GM23338 (cell line): ENCODE measurements around the gene ESX1. TPM values are rescaled to one million over a fixed set of nuclear protein-coding genes. Genes with fewer than 3 reads are reported as not detected.

Experiments used
- ATAC-seq: fragments of 200-7000 bp; cut with Tn5 transposase; 3 replicates; pipeline ENCODE4 v1.9.1; 2020
- DNase-seq: peaks from one replicate; pipeline ENCODE4 v3.0.0-alpha.2; 2015; ENCODE audit warnings: low spot score
- H2AFZ ChIP-seq: fragments of 200-600 bp; sonication (generic); 2 replicates; pipeline ENCODE4 v1.8.0; 2016; ENCODE audit warnings: antibody characterized with exemption, mild to moderate bottlenecking, moderate library complexity
- H3F3A ChIP-seq: fragments of 200-600 bp; sonication (generic); replicated peaks from 2 replicates; pipeline ENCODE4 v1.8.0; 2017; ENCODE audit warnings: antibody characterized with exemption, mixed run types, low read depth
- H3K27ac ChIP-seq: fragments of 200-600 bp; sonication (generic); 2 replicates; pipeline ENCODE4 v1.6.1; 2016; ENCODE audit warnings: low read depth
- H3K27me3 ChIP-seq: fragments of 200-600 bp; sonication (generic); 2 replicates; pipeline ENCODE4 v1.8.0; 2016; ENCODE audit warnings: mild to moderate bottlenecking, mixed run types, moderate library complexity; ENCODE audit not compliant: insufficient read depth
- H3K36me3 ChIP-seq: fragments of 200-600 bp; sonication (generic); 2 replicates; pipeline ENCODE4 v1.8.0; 2016; ENCODE audit warnings: mild to moderate bottlenecking; ENCODE audit not compliant: insufficient read depth
- H3K4me1 ChIP-seq: fragments of 200-600 bp; sonication (generic); 2 replicates; pipeline ENCODE4 v1.8.0; 2016; ENCODE audit warnings: mild to moderate bottlenecking, moderate library complexity; ENCODE audit not compliant: insufficient read depth
- H3K4me2 ChIP-seq: fragments of 200-600 bp; sonication (generic); 2 replicates; pipeline ENCODE4 v1.7.1; 2017; ENCODE audit warnings: mixed run types
- H3K4me3 ChIP-seq: fragments of 200-600 bp; sonication (generic); 2 replicates; pipeline ENCODE4 v1.6.1; 2016; ENCODE audit warnings: mixed run types
- H3K79me2 ChIP-seq: fragments of 200-600 bp; sonication (generic); replicated peaks from 2 replicates; pipeline ENCODE4 v1.8.0; 2017; ENCODE audit warnings: mild to moderate bottlenecking; ENCODE audit not compliant: insufficient read depth
- H3K9me2 ChIP-seq: fragments of 200-600 bp; sonication (generic); 2 replicates; pipeline ENCODE4 v1.8.0; 2017; ENCODE audit not compliant: insufficient read depth
- H4K20me1 ChIP-seq: fragments of 200-600 bp; sonication (generic); replicated peaks from 2 replicates; pipeline ENCODE4 v1.8.0; 2017; ENCODE audit warnings: mild to moderate bottlenecking; ENCODE audit not compliant: insufficient read depth
- H3K27ac Mint-ChIP-seq: 2 replicates; pipeline ENCODE4 v1.8.0; 2020; ENCODE audit warnings: inconsistent platforms, mild to moderate bottlenecking, moderate library complexity, mixed read lengths
- H3K27me3 Mint-ChIP-seq: 3 replicates; pipeline ENCODE4 v1.8.0; 2022; ENCODE audit warnings: low read depth, mild to moderate bottlenecking, moderate library complexity, mixed read lengths, inconsistent platforms; ENCODE audit not compliant: insufficient read depth, poor library complexity
- H3K36me3 Mint-ChIP-seq: 3 replicates; pipeline ENCODE4 v1.8.0; 2021; ENCODE audit warnings: low read depth, mild to moderate bottlenecking, inconsistent platforms, moderate library complexity, mixed read lengths
- H3K4me1 Mint-ChIP-seq: 3 replicates; pipeline ENCODE4 v1.8.0; 2020; ENCODE audit warnings: mild to moderate bottlenecking, inconsistent platforms, mixed read lengths
- H3K4me3 Mint-ChIP-seq: 3 replicates; pipeline ENCODE4 v1.8.0; 2021; ENCODE audit warnings: moderate library complexity, mild to moderate bottlenecking, inconsistent platforms, mixed read lengths
- H3K9me3 Mint-ChIP-seq: 3 replicates; pipeline ENCODE4 v1.8.0; 2020; ENCODE audit warnings: moderate library complexity, mild to moderate bottlenecking, inconsistent platforms, mixed read lengths
- EZH2 ChIP-seq: fragments of 200-600 bp; sonication (generic); IDR thresholded peaks from one replicate; pipeline ENCODE4 v1.8.0; 2017; ENCODE audit warnings: antibody characterized with exemption, mild to moderate bottlenecking, low read depth; ENCODE audit not compliant: unreplicated experiment
- EZH2phosphoT487 ChIP-seq: fragments of 200-600 bp; sonication (generic); IDR thresholded peaks from one replicate; pipeline ENCODE4 v1.8.1; 2018; ENCODE audit warnings: antibody characterized with exemption; ENCODE audit not compliant: unreplicated experiment
- NANOG ChIP-seq: IDR thresholded peaks from 2 replicates; pipeline ENCODE4 v1.6.1; 2016; ENCODE audit warnings: antibody characterized with exemption, borderline replicate concordance
- POLR2AphosphoS5 ChIP-seq: IDR thresholded peaks from 2 replicates; pipeline ENCODE4 v1.6.1; 2016; ENCODE audit warnings: antibody characterized with exemption, low read depth
- STAT1 ChIP-seq: IDR thresholded peaks from one replicate; pipeline ENCODE4 v1.6.1; 2016; ENCODE audit warnings: antibody characterized with exemption; ENCODE audit not compliant: unreplicated experiment
- ZNF331 ChIP-seq: fragments of 250-450 bp; sonication (Bioruptor Pico); IDR thresholded peaks from 2 replicates; pipeline ENCODE4 v1.5.0; 2020; ENCODE audit warnings: low read depth, mild to moderate bottlenecking, moderate library complexity
- polyA plus RNA-seq: library from polyadenylated mRNA; unstranded; fragments of >200 nt; fragmentation: Nextera tagmentation; extraction: Ambion mirVana; gene quantifications from 2 replicates; pipeline ENCODE4 v1.2.1, GENCODE V29; 2016
- total RNA-seq: library from RNA; depleted of rRNA; stranded (reverse); fragments of >200 nt; shearing (Covaris generic); gene quantifications from 2 replicates; pipeline ENCODE4 v1.2.3, GENCODE V29; 2014
- TF ChIP-seq, protein P1 (sequence below): IDR thresholded peaks from one replicate; pipeline ENCODE4 v1.6.1; 2018; ENCODE audit warnings: antibody characterized with exemption; ENCODE audit not compliant: unreplicated experiment
- TF ChIP-seq, protein P2 (sequence below): fragments of 250-450 bp; sonication (Bioruptor Pico); IDR thresholded peaks from 2 replicates; pipeline ENCODE4 v1.5.0; 2020; ENCODE audit warnings: mild to moderate bottlenecking, moderate library complexity

The ESX1 gene
- total and polyA plus RNA-seq, 2 experiments from 2014 or later = not detected

DNA sequence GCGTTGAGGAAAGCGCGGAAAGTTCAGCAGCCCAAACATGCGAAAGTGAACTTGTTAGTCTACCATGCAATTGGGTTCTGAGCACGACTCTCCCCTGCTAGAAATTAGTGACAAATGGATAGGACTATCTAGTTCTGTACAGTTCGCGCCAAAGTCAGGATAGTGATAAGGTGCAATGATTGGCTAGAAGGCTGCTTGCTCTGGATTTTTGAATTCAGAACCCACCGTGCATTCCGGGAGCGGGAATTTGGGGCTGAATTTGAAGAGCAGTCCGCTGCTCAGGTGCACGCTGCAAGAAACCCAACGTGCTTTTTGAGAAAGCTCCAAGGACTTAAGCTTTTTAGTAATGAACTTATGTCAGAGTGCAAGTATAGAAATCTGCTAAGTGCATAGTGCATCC, 732 bp upstream of the ESX1 start:
- no peak for DNase-seq
- Mint-ChIP-seq H3K4me3 (peak overlapping the region; percentile 19; the same call in 1 of the 3 replicates), H3K27ac (no peak overlapping the region), H3K27me3 (peaks cover 97% of the 10 kb centered on the region), H3K9me3 (no peaks in the 10 kb centered on the region), H3K36me3 (no peaks in the 10 kb centered on the region), H3K4me1 (peaks cover 11% of the 10 kb centered on the region; the same call in 2 of the 3 replicates)
- no peak for ATAC-seq
- Histone ChIP-seq H3K79me2 (no peaks in the 10 kb centered on the region), H2AFZ (no peak overlapping the region), H3F3A (no peaks in the 10 kb centered on the region), H3K4me2 (peak overlapping the region; percentile 48; the same call in 1 of the 2 replicates), H3K27ac (no peak overlapping the region), H3K4me3 (no peak overlapping the region), H4K20me1 (no peaks in the 10 kb centered on the region; the same call in 1 of the 2 replicates), H3K9me2 (no peaks in the 10 kb centered on the region), H3K36me3 (no peaks in the 10 kb centered on the region), H3K4me1 (peaks cover 4% of the 10 kb centered on the region; the same call in 1 of the 2 replicates), H3K27me3 (peaks cover 100% of the 10 kb centered on the region)
- TF ChIP-seq EZH2phosphoT487 = no peak
- no peak for TF ChIP-seq STAT1
- no peak for TF ChIP-seq POLR2AphosphoS5
- TF ChIP-seq, protein P1, sequence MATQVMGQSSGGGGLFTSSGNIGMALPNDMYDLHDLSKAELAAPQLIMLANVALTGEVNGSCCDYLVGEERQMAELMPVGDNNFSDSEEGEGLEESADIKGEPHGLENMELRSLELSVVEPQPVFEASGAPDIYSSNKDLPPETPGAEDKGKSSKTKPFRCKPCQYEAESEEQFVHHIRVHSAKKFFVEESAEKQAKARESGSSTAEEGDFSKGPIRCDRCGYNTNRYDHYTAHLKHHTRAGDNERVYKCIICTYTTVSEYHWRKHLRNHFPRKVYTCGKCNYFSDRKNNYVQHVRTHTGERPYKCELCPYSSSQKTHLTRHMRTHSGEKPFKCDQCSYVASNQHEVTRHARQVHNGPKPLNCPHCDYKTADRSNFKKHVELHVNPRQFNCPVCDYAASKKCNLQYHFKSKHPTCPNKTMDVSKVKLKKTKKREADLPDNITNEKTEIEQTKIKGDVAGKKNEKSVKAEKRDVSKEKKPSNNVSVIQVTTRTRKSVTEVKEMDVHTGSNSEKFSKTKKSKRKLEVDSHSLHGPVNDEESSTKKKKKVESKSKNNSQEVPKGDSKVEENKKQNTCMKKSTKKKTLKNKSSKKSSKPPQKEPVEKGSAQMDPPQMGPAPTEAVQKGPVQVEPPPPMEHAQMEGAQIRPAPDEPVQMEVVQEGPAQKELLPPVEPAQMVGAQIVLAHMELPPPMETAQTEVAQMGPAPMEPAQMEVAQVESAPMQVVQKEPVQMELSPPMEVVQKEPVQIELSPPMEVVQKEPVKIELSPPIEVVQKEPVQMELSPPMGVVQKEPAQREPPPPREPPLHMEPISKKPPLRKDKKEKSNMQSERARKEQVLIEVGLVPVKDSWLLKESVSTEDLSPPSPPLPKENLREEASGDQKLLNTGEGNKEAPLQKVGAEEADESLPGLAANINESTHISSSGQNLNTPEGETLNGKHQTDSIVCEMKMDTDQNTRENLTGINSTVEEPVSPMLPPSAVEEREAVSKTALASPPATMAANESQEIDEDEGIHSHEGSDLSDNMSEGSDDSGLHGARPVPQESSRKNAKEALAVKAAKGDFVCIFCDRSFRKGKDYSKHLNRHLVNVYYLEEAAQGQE = no peak
- TF ChIP-seq, protein P2, sequence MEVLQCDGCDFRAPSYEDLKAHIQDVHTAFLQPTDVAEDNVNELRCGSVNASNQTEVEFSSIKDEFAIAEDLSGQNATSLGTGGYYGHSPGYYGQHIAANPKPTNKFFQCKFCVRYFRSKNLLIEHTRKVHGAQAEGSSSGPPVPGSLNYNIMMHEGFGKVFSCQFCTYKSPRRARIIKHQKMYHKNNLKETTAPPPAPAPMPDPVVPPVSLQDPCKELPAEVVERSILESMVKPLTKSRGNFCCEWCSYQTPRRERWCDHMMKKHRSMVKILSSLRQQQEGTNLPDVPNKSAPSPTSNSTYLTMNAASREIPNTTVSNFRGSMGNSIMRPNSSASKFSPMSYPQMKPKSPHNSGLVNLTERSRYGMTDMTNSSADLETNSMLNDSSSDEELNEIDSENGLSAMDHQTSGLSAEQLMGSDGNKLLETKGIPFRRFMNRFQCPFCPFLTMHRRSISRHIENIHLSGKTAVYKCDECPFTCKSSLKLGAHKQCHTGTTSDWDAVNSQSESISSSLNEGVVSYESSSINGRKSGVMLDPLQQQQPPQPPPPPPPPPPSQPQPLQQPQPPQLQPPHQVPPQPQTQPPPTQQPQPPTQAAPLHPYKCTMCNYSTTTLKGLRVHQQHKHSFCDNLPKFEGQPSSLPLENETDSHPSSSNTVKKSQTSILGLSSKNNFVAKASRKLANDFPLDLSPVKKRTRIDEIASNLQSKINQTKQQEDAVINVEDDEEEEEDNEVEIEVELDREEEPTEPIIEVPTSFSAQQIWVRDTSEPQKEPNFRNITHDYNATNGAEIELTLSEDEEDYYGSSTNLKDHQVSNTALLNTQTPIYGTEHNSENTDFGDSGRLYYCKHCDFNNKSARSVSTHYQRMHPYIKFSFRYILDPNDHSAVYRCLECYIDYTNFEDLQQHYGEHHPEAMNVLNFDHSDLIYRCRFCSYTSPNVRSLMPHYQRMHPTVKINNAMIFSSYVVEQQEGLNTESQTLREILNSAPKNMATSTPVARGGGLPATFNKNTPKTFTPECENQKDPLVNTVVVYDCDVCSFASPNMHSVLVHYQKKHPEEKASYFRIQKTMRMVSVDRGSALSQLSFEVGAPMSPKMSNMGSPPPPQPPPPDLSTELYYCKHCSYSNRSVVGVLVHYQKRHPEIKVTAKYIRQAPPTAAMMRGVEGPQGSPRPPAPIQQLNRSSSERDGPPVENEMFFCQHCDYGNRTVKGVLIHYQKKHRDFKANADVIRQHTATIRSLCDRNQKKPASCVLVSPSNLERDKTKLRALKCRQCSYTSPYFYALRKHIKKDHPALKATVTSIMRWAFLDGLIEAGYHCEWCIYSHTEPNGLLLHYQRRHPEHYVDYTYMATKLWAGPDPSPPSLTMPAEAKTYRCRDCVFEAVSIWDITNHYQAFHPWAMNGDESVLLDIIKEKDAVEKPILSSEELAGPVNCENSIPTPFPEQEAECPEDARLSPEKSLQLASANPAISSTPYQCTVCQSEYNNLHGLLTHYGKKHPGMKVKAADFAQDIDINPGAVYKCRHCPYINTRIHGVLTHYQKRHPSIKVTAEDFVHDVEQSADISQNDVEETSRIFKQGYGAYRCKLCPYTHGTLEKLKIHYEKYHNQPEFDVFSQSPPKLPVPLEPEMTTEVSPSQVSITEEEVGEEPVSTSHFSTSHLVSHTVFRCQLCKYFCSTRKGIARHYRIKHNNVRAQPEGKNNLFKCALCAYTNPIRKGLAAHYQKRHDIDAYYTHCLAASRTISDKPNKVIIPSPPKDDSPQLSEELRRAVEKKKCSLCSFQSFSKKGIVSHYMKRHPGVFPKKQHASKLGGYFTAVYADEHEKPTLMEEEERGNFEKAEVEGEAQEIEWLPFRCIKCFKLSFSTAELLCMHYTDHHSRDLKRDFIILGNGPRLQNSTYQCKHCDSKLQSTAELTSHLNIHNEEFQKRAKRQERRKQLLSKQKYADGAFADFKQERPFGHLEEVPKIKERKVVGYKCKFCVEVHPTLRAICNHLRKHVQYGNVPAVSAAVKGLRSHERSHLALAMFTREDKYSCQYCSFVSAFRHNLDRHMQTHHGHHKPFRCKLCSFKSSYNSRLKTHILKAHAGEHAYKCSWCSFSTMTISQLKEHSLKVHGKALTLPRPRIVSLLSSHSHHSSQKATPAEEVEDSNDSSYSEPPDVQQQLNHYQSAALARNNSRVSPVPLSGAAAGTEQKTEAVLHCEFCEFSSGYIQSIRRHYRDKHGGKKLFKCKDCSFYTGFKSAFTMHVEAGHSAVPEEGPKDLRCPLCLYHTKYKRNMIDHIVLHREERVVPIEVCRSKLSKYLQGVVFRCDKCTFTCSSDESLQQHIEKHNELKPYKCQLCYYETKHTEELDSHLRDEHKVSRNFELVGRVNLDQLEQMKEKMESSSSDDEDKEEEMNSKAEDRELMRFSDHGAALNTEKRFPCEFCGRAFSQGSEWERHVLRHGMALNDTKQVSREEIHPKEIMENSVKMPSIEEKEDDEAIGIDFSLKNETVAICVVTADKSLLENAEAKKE (CRISPR knock-in tag) = no peak
- peak; percentile 77 for TF ChIP-seq EZH2
- no peak for TF ChIP-seq ZNF331 (CRISPR knock-in tag)
- no peak for TF ChIP-seq NANOG
